GM18519 (cell line): ENCODE data around the gene PRKG2.

ENCODE experiments used
- ATAC-seq: cut with Tn5 transposase; IDR thresholded peaks from one replicate; pipeline ENCODE4 v1.9.1; 2021; ENCODE audit warnings: mild to moderate bottlenecking, moderate library complexity; ENCODE audit not compliant: unreplicated experiment, low FRiP score

The PRKG2 gene

DNA sequence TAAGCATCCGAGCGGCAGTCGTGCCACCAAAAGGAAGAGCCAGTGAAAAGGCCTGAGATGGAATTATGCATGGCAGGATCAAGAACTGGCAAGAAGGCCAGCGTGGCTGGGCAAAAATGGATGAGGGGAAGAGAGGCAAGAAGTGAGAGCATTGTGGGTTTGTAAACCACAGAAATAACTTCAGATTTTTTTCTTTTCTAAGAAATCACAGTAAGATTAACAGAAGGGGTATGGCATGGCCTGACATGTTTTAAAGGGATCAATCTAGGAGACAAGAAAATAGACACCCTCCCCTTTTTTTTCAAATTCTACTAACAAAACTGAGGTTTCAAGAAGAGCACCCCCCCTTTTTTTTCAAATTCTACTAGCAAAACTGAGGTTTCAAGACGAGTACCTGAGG is 102.0 kb downstream of the PRKG2 start:
- ATAC-seq: no peak

DNA sequence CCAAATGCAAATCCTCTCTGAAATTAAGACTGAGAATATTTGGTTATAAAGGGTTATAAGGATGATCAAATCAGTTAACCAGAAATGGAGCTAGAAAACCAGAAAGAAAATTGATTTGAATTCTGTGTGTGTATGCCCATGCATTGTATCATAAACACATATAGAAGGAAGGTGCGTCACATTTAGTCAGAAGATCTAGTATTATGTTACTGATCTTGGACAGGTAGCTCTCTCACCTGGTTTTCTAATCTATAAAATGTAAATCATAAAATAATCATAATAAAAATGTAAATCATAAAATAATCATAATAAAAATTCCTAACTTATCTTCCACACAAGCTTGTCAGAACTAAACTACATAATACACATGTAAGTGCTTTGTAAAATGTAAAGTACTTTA is 105.7 kb downstream of the PRKG2 start:
- ATAC-seq: no peak

DNA sequence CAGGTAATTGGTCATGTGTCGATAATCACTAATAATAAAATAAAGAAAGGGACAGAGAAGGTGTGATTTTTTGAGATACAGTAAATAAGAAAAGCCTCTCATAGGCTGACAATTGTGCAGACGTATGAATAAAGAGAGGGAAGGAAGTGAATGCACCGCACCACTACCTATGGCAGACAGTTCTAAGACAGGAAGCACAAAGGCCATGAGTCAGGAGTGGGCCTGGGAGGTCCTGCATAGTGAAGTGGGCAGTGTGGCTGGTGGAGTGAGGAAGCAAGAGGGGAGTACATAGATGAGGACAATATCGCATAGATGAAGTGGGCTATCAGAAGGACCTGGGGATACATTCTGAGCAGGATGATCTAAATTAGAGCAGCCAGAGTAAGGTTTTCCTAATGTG is 108.9 kb downstream of the PRKG2 start:
- peak; percentile 63 for ATAC-seq

DNA sequence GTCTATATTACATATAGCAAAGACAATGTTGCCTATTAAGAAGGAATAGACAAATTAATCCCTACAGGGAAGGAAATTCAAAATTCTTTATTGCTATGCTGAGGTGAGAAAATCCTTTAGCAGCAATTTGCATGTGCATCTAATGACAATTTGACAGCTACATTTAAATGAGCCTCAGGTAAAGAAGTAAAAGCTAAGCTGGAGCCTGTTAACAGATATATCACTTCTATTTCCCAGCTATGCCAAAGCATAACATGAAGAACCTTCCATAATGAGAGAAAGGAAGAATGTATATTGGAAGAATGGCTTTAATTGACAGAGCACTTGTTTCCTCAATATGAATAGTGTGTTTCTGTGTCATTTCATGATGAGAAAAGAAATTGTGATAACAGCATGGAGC is 112.9 kb downstream of the PRKG2 start:
- ATAC-seq: no peak

DNA sequence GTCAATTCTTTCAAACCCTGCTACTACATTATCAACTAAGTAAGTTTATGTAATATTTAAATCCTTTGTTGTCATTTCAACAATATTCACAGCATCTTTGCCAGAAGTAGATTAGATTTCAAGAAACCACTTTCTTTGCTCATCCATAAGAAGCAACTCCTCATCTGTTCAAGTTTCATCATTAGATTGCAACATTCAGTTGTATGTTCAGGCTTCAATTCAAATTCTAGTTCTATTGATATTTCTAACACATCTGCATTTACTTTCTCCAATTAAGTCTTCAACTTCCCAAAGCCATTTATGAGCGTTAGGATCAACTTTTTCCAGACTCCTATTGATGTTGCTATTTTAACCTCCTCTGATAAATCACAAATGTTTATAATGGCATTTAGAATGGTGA is 118.5 kb downstream of the PRKG2 start:
- ATAC-seq: no peak

DNA sequence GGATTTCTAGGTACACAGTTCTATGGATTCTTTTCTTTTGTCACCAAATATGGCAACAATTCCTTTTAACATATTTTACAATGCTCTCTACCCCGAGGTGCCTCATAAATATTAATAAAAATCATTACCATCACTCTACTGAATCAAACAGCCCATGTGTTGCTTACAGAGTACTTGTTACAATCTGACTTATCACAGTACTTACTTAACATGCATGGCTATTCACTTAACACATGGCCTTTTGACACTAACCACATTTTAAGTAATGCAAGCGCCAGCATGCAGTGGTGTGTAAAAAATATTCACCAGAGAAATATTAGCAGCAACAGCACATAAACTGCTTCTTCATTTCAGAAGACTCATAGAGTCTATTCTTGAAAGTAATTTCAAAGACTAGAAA is 119.6 kb downstream of the PRKG2 start:
- ATAC-seq: no peak

DNA sequence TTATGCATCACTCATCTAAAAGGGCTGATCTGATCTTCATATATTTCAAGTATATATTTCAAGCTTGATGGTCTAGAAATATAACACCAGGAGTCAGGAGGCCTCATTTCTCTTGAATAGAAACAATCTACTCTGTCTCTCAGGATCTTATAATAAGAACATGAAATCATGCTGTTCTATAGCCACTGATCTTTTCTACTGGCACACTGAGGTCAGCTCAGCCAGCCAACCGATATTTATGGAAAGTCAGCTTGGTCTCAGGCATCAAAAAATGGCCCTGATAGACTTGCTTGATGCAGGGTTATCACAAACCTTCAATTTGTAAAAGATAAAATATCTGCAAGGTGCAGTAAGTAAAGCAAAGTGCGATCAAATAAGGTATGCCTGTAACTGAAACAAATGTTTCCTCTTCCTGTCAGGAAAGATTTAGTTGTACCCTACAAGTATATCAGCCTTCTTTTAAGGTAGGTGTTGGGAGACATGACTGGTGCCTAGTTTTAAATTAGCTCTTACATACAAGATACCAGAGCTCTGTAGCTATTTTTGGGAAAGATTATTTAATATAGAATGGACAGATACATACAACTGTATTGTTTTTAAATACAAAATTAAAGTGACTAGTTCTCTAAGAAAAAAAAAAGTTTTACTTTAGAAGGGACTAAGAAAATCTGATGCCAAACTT is 121.2 kb downstream of the PRKG2 start:
- no peak for ATAC-seq

DNA sequence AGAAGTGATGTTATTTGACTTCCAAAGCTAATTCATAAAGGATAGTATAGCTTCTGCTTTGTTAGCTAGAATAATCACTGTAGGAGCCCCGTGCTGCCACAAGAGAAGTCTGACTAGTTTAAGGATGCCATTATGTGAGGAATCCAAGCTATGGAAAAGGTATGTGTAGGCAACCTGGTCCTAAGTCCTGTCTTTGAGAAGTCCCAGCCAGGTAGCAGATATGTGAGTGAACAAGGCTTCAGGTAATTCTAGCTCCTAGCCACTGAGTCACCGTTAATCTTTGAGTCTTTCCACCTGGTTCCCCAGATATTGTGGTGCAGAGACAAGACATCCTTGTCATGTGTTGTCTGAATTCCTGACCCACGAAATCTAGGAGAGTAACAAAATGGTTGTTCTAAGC is 129.0 kb downstream of the PRKG2 start:
- no peak for ATAC-seq

DNA sequence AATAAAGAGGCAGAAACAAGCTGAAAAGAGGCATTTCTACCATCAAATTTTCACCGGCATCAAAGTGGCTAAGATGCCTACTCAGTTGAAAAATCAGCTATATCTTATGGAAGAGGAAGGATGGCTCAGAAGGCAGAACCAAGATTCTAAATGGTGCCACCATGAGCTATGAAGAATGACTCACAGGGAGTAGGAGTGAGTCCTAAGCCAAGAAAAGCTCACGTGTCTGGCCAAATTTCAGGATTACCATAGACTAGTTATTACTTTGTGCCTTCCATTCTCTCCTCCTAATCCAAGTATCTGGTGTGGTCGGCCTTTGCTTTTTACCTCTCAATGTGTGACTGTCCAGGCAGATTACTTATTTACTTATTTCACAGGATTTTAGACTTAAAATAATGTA is 129.7 kb downstream of the PRKG2 start:
- no peak for ATAC-seq

DNA sequence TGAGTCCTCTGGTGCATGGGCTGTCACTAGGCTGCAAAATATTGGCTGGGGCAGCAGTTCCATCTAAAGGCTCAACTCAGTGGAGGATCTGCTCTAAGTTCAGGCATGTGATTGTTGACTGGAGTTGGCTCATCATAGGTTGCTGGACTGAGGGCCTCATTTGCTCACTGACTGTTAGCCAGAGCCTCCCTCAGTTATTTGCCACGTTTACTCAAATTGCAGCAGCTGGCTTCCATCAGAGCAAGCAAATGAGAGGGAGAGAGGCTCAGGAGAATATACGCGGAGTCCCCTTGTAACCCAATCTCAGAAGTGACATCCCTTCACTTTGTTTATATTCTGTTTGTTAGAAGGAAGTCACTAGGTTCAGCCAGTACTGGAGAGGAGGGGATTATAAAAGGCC is 130.4 kb downstream of the PRKG2 start:
- ATAC-seq: no peak

DNA sequence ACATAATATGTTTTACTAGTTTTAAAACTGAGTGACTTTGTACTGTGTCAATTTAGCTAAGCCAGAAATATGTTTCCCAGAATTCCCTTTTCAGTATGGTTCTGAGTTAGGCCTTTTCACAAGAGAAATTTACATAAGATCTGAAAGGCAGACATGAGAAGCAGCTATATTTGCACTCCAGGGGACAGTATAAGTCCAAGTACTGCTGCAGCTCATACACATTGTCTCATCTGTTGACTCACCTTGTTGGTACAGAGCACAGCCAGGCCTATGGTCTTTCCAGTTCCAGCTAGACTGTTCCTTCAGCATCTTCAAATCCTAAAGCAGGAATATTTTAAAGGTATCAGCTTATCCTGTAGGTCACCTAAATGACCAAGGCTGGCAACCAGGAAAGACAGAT is 131.0 kb downstream of the PRKG2 start:
- no peak for ATAC-seq

DNA sequence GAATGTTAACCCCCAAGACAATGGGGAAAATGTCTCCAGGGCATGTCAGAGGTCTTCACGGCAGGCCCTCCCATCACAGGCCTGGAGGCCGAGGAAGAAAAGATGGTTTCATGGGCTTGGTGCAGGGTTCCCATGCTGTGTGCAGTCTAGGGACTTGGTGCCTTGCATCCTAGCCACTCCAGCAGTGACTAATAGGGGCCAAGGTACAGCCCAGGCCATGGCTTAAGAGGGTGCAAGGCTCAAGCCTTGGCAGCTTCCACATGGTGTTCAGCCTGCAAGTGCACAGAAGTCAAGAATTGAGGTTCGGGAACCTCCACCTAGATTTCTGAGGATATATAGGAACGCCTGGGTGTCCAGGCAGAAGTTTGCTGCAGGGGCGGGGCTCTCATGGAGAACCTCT is 133.9 kb downstream of the PRKG2 start:
- no peak for ATAC-seq

DNA sequence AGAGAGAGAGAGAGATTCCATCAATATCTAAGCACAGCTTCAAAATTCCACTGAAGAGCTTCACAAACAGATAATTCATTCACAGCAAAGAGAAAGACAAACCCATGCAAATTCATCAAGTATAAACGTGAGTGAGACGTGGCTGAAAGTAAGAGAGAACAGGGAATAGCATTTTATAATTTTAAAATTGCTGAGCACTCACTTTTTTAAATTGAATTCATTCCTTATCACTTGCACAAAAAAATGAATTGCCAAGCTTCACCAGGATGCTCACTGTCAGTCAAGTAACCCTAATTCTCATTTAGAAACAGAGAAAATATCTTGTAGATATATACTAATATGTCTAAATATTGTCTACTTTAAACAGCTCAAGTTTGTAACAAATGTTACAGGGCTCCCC is 144.0 kb downstream of the PRKG2 start:
- ATAC-seq: no peak

DNA sequence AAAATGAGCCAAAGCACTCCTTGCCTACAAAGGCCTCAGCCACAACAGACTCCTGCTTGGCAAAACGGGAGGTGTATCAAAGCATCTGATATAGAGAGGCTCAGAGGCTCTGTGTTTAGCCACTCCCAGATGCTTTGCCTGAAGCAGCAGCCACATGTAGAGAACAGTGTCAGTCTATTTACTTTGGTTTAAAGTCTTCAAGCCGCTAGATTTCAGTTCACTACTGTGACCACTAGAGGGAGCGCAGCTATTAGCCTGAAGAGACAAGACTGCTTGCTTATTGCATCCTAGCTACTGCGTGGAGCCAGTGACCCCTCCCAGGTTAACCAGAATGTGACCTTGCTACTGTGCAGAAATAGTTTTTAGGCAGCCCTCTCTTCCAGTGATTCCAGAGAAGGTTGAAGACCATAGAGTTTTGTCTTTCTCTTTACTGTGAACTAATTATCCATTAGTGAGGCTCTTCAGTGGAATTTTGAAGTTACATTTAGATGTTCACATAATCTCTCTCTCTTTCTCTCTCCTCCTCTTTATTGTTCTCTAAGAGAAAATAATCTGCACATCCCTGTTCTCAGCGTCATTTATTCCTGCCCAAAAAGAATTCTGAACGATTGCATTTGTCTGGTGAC is 145.2 kb downstream of the PRKG2 start:
- ATAC-seq: peak; percentile 98

DNA sequence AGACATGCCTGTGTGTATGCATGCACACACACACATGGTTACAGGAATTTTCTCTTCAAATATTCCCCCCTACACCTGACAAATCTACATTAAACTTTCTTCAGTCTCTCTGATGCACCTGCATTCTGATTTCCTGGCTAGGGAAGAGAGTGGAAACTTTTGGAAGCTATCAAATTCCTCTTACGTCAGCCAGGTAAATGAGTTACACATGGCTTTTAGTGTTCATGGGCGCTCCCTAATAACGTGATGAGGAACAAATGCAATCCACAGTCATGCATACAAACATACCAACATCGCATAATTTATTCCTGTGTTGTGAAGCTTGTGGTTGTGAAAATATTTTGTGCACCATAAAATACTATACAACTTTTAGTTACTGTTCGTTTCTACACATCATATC is 149.6 kb downstream of the PRKG2 start:
- ATAC-seq: no peak

DNA sequence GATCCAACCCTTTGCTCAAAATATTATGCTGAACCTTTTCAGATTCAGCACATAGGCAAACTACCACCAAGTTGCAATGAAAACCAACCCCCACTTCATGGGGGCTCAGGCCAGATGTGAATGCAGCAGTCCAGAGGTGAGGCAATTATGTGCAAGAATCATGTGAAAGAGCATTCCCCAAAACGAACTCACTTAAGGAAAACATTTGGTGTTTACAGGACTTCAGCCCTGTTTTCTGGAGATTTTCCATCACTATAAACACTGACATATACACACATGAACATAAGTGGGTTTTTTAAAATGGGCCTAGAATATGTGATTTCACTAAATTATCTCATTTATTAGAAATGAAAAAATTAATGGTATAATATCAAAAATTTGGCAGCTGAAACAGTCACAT is 153.0 kb downstream of the PRKG2 start:
- ATAC-seq: no peak

DNA sequence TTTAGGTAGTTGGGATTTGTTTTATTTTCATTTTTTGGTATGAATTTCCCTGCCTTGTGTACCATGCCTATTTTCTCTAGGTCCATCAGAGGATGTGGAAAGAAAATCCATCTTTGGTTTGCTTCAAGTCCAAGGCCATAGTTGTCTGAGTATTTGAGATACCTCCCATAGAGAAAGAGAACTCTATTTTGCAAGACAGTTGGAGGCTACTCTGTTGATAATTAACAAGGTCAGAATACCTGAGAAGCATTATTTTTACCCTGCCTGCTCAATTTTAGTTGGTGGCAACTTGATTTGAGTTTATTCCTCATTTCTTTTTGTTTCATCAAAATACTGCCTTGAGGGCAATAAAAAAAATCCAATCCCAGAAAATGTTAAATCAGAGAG is 153.7 kb downstream of the PRKG2 start:
- no peak for ATAC-seq

DNA sequence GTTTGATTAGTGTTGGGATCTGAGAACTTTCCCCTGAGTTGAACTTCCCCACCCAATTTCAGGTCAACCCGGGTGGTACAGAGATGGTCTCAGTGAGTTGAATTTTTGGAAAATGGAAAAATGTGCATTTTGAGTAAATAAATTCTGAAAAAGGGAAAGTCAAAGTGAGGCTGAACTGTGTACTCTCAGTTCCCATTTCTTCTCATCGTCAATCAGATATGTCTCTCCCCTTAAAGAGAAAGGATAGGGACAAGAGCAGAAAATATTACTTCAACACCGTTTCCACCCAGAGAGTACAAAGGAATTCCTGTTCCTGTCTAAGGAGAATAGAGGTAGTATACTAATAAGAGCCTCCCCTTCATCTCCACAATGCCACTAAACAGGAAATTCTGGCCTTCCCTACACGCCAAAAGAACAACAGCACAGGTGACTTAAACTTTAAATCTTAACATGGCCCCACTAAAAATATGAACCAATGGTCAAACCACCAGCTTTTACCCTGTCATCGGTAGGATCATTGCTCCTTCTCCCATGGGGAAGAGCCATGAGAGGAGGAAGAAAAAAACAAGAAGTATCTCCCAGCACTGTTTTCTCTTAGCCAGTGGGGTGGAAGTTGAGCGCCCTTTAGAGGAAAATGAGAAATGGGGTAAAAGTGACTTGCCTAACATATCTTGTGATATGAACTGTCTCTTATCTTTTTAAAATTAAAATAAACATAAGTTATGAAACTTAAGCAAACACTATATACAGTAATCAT is 154.3 kb downstream of the PRKG2 start:
- ATAC-seq: no peak

DNA sequence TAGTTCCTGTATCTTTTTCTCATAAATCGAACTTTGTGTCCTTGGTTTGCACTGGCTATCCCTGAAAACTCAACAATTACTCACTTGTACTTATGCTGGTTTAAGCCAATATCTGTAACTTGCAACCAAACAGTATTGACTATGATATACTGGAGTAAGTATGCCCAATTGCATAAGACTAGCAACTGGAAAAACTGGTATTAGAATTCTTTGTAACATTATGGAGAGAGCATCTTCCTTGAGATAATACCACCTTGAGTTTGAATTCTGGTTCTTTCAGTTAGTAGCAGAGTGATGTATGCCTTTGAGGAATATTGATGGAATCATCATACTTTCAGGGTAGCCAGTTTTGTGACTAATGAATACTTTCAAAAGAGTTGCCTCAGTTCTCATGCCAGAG is 156.4 kb downstream of the PRKG2 start:
- no peak for ATAC-seq

DNA sequence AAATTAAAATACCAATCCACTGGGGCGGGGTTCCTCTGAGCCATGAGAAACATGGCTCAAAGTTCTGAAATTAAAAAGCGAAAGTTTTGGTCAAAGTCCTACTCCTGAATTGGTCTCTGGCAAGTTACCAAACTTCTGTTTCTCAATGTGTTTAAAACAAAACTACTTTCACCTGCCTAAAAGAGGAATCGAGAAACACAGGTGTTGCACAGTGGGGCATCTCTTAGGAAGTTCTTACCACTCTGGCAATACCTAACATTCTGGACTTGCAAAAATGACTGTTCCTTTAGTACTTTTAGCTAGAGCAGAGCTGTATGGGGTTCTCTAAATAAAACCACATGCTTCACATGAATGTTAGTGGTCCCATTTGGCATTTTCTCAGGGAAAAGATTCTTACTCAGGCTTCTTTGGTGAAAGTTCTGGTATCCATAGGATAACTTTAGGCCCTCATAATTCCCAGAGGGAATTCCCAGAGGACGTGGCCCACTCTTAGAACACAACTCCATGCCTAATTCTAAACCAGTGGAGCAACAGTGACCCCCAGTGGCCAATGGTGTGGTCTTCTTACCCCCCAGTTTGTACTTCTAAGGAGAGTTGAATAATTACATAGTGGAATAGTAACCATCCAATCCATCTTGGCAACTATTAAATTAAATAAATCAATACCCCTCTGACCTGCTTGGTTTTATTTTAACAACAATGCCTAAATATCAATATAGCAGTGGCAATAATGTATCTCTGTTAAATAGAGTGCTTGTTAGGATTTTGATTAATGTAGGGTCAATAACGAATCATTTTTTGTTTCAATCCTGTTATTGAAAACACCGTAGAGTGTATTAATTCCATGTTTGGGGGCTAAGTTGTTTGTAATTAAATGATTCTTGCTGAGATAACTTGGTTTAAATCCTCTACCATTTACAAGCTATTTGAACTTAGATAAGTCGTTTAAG is 162.6 kb downstream of the PRKG2 start:
- ATAC-seq: peak; percentile 99

DNA sequence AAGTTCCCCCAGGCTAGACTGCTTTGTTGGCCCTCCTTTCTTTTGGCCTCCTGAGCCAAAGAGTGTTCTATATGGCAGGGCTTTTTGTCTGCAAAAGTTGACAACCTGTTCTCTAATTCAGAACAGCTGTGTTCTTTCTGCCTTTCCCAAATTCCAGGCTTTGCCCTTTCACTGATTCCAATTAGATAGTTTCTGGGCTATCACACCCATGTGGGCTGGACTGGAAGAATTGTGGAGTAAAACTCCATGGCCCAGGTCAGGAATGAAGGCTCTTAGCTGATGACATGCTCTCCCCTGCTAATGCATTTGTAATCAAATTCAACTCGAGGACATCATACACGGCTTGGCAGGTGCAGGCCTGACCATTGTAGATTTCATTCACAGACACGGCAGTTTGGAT is 165.1 kb downstream of the PRKG2 start:
- ATAC-seq: no peak
